Testis (tissue), 3 donors: ENCODE results near the gene WDR27. TPM values are rescaled to one million over a fixed set of nuclear protein-coding genes. Genes with fewer than 3 reads are reported as not detected.

Experiments
- DNase-seq: peaks from one replicate; pipeline ENCODE4 v3.0.0-alpha.2; 2019
- H3K27ac ChIP-seq, 2 donors: fragments of 200-600 bp; sonication (generic); one replicate each; pipeline ENCODE4 v1.5.1; 2019
- H3K27me3 ChIP-seq: fragments of 200-600 bp; sonication (generic); one replicate; pipeline ENCODE4 v1.5.1; 2019
- H3K36me3 ChIP-seq: fragments of 200-600 bp; sonication (generic); one replicate; pipeline ENCODE4 v1.5.1; 2017; ENCODE audit warnings: low read depth; ENCODE audit errors: missing control alignments
- H3K4me1 ChIP-seq: fragments of 200-600 bp; sonication (generic); one replicate; pipeline ENCODE4 v1.5.1; 2019
- H3K4me3 ChIP-seq, 2 donors: fragments of 200-600 bp; sonication (generic); one replicate each; pipeline ENCODE4 v1.5.1; 2017 to 2019
- H3K9me3 ChIP-seq: fragments of 200-600 bp; sonication (generic); one replicate; pipeline ENCODE4 v1.5.1; 2017
- POLR2A ChIP-seq: fragments of 450-650 bp; IDR thresholded peaks from one replicate; pipeline ENCODE4 v1.6.1; 2017; ENCODE audit warnings: antibody characterized with exemption, mild to moderate bottlenecking, moderate library complexity
- WGBS, 2 donors: methylation state at CpG; one replicate each; pipeline ENCODE4 v1.1.5; 2018; 5-methylcytosine and 5-hydroxymethylcytosine counted together
- intact Hi-C: fragments of 100-400 bp; cut with DNase I; formaldehyde crosslinking; loops from one replicate; pipeline ENCODE4 v1.15.1; 2023; ENCODE audit warnings: low total_unique reads
- polyA plus RNA-seq: library from polyadenylated mRNA; stranded (reverse); fragments of 350-450 nt; fragmentation: Illumina TruSeq; extraction: RNeasy Lipid Tissue Mini Kit (QIAGEN cat#74804); gene quantifications from one replicate; pipeline ENCODE4 v1.2.3, GENCODE V29; 2014; ENCODE audit warnings: low read depth, low replicate concordance; ENCODE audit not compliant: insufficient read depth
- total RNA-seq, 2 donors: library from RNA; depleted of rRNA; stranded (reverse); fragments of >200 nt; gene quantifications; one replicate each; pipeline ENCODE4 v1.2.3, GENCODE V29; 2016
- TF ChIP-seq, protein P1 (sequence below), 3 experiments: fragments of 450-650 bp in 2 of 3; fragments of 200-600 bp in 1 of 3; sonication (generic) in 1 of 3; IDR thresholded peaks; one replicate each; pipeline ENCODE4 v1.5.1; 2016 to 2019; ENCODE audit warnings: antibody characterized with exemption in 3 of 3, mild to moderate bottlenecking in 2 of 3, moderate library complexity in 1 of 3

WDR27 gene
- total and polyA plus RNA-seq, 3 donors from 2014 or later = 32.8 to 101 (median 84.0) TPM

GRCh38 chr6:169714178-169714577 is 12.3 kb upstream of the WDR27 start:
- no peak overlapping the region for H3K4me3 ChIP-seq
- H3K27me3 ChIP-seq = no peaks in the 10 kb centered on the region
- H3K27ac ChIP-seq = no peak overlapping the region
- H3K4me1 ChIP-seq = no peaks in the 10 kb centered on the region
- no peak for TF ChIP-seq POLR2A
- TF ChIP-seq, protein P1, sequence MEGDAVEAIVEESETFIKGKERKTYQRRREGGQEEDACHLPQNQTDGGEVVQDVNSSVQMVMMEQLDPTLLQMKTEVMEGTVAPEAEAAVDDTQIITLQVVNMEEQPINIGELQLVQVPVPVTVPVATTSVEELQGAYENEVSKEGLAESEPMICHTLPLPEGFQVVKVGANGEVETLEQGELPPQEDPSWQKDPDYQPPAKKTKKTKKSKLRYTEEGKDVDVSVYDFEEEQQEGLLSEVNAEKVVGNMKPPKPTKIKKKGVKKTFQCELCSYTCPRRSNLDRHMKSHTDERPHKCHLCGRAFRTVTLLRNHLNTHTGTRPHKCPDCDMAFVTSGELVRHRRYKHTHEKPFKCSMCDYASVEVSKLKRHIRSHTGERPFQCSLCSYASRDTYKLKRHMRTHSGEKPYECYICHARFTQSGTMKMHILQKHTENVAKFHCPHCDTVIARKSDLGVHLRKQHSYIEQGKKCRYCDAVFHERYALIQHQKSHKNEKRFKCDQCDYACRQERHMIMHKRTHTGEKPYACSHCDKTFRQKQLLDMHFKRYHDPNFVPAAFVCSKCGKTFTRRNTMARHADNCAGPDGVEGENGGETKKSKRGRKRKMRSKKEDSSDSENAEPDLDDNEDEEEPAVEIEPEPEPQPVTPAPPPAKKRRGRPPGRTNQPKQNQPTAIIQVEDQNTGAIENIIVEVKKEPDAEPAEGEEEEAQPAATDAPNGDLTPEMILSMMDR (IDR thresholded peaks at IDR 0.05) = no peak
- DNase-seq = no peak
- H3K36me3 ChIP-seq = no peaks in the 10 kb centered on the region
- 89 to 100% methylated on average over 2 of the region's 2 CpGs for WGBS, 2 donors
- no peaks in the 10 kb centered on the region for H3K9me3 ChIP-seq
- intact Hi-C loops = no loop called here

DNA sequence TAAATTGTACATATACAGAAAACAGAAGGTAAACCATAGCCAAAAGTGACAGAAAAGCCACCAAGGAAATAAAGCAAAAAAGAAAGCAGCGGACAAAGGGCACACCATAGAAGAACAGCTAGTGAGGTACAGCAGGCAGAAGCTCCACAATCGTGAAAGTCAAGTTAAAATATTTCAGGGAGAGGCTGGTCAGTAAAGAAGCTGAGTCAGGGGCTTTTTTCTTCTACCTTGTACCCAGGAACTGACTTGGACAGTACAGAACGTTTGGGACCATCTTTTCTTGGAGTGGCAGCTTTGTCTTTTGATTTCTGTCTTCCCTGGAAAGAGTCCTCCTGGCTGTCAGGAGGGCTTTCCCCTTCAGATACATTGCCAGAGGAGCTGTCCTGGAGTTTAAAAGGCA is 8.2 kb upstream of the WDR27 start:
- H3K4me1 ChIP-seq = no peaks in the 10 kb centered on the region
- H3K36me3 ChIP-seq = no peaks in the 10 kb centered on the region
- no peaks in the 10 kb centered on the region for H3K9me3 ChIP-seq
- DNase-seq = no peak
- H3K4me3 ChIP-seq = no peak overlapping the region
- H3K27ac ChIP-seq = no peak overlapping the region
- 62 to 78% methylated on average over 3 of the region's 3 CpGs for WGBS, 2 donors
- H3K27me3 ChIP-seq = no peaks in the 10 kb centered on the region
- intact Hi-C loops = no loop called here
- TF ChIP-seq POLR2A = no peak
- TF ChIP-seq, protein P1 (IDR thresholded peaks at IDR 0.05) = no peak

GRCh38 chr6:169709293-169709692 is 7.5 kb upstream of the WDR27 start:
- no peaks in the 10 kb centered on the region for H3K27me3 ChIP-seq
- no peaks in the 10 kb centered on the region for H3K4me1 ChIP-seq
- H3K36me3 ChIP-seq = no peaks in the 10 kb centered on the region
- no peak for DNase-seq
- TF ChIP-seq, protein P1 (IDR thresholded peaks at IDR 0.05) = no peak
- TF ChIP-seq POLR2A = no peak
- no peak overlapping the region for H3K4me3 ChIP-seq
- no peak overlapping the region for H3K27ac ChIP-seq
- intact Hi-C loops = no loop called here
- H3K9me3 ChIP-seq = no peaks in the 10 kb centered on the region

DNA sequence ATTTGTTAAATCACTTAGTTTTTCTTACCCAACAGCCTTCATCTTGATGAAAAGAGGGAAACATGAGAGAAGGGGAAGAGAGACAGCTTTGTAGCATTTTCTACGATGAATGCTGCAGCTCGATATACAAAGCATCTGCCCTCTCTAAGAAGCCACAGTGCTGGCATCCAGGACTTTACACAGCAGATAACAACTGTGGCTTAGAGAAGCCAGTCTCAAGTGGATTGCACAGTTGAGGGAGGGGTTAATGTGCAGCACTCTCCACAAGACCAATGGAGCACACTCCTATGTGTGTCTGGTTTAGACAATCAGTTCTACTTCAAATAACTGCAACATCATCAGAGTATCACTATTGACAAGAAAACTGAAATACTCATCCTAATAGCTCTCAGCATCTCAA is 5.9 kb upstream of the WDR27 start:
- 87 to 95% methylated on average over 2 of the region's 2 CpGs for WGBS, 2 donors
- Histone ChIP-seq H3K27me3 (no peaks in the 10 kb centered on the region), H3K36me3 (no peaks in the 10 kb centered on the region), H3K4me1 (peaks cover 8% of the 10 kb centered on the region), H3K9me3 (no peaks in the 10 kb centered on the region), H3K4me3 (no peak overlapping the region), H3K27ac (no peak overlapping the region)
- TF ChIP-seq, protein P1 (IDR thresholded peaks at IDR 0.05) = no peak
- no peak for TF ChIP-seq POLR2A
- intact Hi-C loops = no loop called here
- no peak for DNase-seq

DNA sequence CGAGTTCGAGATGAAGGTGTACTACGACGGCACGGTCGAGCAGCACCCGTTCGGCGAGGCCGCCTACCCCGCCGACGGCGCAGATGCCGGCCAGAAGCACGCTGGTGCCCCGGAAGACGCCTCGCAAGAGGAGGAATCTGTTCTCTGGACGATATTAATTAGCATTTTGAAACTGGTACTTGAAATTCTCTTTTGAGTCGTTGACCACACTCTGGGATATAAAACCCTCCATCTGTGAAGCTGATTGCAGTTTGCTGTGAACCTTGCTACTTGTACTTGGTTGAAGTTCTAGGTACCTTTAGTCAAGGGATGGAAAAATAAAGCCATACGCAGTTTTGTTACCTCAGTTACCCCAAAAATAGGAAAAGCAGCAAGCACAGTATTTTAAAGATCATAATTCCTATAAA is 1.0 kb upstream of the WDR27 start:
- DNase-seq = no peak
- Histone ChIP-seq H3K9me3 (no peaks in the 10 kb centered on the region), H3K27me3 (no peaks in the 10 kb centered on the region), H3K36me3 (no peaks in the 10 kb centered on the region), H3K4me3 (peak overlapping the region; percentile 89 to 97), H3K4me1 (peaks cover 8% of the 10 kb centered on the region), H3K27ac (peak overlapping the region; percentile 92)
- intact Hi-C loops = no loop called here
- TF ChIP-seq, protein P1 (IDR thresholded peaks at IDR 0.05) = no peak
- no peak for TF ChIP-seq POLR2A
- 5 to 14% methylated on average over 7 to 22 of the region's 22 CpGs for whole genome bisulfite sequencing, 2 donors
